HS-27A (cell line): ENCODE data around the gene SLC2A9.

Experiments
- DNase-seq: peaks from one replicate; pipeline ENCODE4 v3.0.0-alpha.2; 2012; ENCODE audit warnings: low read depth, missing footprints

Gene SLC2A9

GRCh38 chr4:9891740-9892139 lies 129.6 kb downstream of the SLC2A9 start:
- no peak for DNase-seq

GRCh38 chr4:9891056-9891455 lies 130.2 kb downstream of the SLC2A9 start:
- DNase-seq, result no peak

DNA sequence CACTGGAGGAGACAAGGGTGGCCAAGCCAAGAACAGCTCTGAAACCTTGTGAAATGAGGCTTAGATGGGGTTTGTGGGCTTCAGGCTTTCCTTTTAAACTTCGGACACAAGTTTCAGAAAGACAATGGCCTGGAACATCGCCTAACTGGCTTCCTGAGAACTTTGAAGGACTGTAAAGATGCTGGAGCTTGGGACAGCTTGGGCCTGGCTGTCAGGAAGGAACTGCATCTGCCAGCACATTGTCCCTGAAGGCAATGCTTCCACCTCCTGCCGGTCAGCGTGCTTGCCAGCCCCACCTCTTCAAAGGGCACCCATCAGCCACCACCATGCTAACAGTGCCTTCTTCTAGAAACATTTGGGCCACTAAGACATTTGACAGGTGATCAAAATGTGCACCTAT lies 132.0 kb downstream of the SLC2A9 start:
- DNase-seq, result no peak

DNA sequence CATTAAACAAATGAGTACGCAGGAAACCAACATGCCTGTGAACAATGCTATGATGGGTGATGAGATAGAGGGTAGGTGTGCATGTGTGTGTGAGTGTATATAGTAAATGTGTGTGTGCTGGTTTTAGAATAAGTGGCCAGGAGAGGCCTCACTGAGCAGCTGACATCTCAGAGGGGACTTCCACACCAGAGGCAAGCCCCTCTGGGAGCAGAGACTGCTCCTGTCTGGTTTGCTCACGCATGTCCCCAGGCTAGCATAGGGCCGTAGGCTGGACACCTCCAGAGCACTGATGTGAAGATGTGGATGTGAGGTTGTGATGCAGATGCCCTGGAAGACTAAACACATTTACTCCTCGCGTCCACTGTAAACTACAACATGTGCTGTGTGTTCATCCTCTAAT lies 135.3 kb downstream of the SLC2A9 start:
- DNase-seq, result no peak

- DNase-seq, result no peak
Observed at GRCh38 chr4:9880406-9881197, 140.7 kb downstream of the SLC2A9 start.

DNA sequence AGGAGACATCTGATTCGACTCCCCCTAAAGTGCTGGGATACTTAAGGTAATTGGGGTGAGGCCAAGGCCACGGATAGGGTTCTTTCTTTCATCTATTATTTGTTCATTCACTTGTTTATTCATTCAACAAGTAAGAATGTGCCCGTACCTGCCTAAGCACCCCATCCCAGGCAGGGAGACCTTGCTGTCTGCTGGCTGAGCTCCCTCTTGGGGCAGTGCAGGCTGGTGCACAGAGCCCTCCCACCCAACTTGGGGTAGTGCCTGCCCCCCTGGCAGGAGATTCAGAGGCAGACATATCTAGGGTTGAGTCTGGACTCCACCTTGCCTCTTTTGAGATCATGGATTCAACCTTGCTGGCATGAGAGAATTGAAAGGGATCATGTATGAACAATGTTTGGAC lies 144.2 kb downstream of the SLC2A9 start:
- no peak for DNase-seq

DNA sequence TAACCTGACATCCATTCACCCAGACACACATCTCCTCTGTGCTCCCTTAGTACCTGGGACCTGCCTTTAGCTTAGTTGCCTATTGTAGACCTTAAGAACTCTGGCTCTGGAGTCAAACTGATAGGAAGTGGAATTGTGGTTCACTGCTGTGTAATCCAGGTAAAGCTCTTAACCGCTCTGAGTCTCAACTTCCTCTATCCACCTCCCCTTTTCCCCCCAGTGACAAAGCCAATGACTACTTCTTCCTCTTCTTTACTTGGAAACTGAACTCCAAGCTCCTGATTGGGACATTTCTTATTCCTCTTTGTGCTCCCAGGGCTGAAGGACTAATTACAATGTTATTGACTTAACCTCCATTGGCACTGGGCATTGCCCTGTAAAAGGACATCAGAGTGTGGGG lies 145.8 kb downstream of the SLC2A9 start:
- DNase-seq, result no peak

- no peak for DNase-seq
Observed at GRCh38 chr4:9874385-9874784, 146.9 kb downstream of the SLC2A9 start.

DNA sequence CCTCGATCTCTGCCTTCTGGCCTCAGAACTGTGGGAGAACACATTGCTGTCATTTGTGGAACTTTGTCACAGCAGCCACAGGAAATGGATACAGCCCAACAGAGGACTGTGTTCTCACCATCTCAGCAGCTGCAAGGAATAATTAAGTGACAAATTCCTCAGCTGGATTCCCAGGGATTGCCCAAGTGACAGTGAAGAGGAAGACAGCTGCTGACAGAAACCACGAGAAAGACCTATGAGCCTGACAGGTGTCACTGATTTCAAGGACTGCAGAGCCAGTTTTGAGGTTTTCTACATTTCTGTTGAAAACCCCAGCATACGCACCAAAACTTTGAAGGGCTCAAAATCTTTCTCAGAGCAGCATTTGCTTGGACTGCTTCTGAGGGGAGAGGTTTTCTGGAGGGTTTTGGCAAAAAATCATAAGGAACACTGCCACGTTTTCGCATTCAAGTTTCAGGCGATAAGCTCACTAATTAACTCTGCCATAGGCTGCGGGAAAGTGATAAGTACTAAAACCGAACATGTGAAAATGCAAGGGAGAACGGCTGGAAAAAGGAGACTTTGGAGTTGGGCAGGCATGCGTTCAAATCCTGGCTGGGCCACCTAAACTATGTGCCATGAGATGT lies 151.0 kb downstream of the SLC2A9 start:
- DNase-seq, result no peak

GRCh38 chr4:9867751-9868425 lies 153.4 kb downstream of the SLC2A9 start:
- no peak for DNase-seq

DNA sequence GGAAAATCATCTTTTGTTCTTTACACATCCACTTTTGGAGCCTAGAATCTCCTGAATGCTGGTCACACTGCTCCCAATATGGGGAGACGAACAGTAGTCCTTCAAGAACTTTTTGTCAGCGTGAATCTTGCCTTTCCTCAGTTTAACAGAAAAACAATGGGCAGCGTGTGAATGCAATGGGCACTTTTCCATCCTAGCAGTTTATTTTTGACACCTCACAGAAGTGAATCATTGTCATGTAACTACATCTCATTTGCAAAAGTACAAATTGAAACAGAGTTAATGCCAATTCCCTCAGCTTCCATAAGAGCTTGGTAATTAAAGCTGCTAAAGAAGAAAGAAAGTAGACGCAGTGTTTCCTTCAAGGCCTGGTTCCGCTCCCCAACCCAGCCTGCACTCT lies 154.4 kb downstream of the SLC2A9 start:
- no peak for DNase-seq

GRCh38 chr4:9861561-9861960 lies 159.7 kb downstream of the SLC2A9 start:
- DNase-seq, result no peak

DNA sequence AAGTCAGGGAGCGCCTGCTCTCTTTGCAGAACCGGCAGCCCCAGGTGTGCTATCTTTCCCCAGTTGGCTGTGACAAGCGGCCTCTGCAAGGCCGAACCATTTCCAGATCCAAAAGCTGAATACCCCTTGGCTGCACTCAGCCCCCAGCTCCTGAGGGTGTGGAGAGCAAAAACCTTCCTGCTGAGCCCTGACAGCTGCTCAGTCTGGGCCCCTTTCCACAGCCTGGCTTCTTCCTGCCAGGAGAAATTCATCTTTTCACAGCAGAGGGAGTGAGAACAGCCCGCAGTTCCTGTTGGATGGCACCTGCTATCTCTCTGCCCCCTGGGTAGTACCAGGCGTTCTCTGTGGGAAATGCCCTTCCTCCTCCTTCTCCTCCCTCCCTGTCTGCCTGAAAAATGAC lies 161.5 kb downstream of the SLC2A9 start:
- DNase-seq, result no peak

DNA sequence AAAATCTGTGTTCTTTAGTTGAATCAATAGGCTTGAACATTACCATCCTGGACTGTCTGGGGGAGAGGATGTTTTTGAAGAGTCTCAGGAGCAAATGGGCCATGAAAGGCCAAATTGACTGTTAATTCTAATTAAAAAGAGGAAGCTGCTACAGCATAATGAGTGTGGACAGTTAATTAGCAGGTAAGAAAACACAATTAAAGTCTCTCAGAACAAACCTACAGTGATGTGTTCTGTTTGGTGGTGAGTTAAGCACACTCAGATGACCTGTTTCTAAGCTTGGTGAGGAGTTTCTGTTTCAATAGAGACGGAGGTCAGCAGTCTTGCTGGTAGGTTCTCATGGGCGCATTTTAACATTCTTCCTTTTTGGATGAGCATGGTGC lies 171.8 kb downstream of the SLC2A9 start:
- no peak for DNase-seq

GRCh38 chr4:9847968-9848748 lies 173.1 kb downstream of the SLC2A9 start:
- DNase-seq, result no peak

- no peak for DNase-seq
Observed at GRCh38 chr4:9845791-9846493, 175.4 kb downstream of the SLC2A9 start.

DNA sequence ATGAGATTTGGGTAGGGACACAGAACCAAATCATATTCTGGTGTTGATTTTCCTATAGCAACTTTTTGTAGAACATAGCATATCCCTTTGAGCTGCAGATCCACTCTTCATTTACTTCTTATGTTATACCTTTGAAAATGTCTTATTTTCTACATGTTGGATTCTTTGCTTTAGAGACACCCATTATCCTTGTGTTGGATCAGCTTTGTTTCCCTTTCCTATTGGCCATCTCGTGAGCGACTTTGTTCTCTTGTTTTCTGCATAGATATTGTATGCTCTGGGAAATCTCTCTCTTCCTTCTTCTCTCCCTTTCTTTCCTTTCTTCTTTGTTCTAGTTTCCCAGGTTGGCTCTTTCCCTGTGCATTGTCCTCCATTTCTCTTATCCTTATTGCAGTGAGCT lies 180.2 kb downstream of the SLC2A9 start:
- no peak for DNase-seq

GRCh38 chr4:9835430-9835829 lies 185.9 kb downstream of the SLC2A9 start:
- no peak for DNase-seq

- no peak for DNase-seq
Observed at GRCh38 chr4:9833421-9833820, 187.9 kb downstream of the SLC2A9 start.

DNA sequence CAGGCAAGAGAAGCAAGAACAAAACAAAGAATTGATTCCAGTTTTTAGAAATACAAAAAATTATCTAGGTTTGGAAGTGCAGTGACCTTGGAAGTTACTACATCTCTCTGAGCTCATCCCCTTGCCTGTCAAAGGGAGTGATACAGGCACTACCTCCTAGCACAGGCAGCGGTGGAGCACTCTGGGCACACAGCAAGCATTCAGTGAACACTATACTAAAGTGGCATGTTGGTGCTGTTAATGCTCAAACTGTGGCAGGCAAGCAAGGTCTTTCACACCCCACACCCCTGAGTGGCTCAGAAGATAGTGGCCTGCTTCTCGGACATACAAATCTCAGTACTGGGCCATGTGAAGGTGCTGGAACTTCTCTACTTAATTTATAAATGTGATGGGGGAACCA lies 188.7 kb downstream of the SLC2A9 start:
- DNase-seq, result no peak

DNA sequence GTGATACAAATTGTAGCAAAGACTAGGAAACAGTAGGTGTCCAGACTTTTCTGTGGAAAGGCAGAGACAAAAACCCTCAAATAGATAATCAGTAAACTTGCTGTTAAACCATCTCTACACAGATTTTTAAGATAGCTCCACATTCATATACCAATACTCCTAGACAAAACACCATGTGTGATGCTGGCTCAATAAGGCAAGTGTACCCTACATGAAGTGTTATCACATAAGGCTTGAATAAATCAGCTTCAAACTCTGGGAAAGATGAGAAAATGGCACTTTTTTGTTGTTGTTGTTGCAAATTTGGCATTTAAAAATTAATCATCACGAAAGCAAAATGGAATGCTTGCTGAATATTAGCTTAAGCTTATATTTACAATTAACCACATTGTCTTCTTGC lies 194.7 kb downstream of the SLC2A9 start:
- no peak for DNase-seq

- no peak for DNase-seq
Observed at GRCh38 chr4:9825049-9825448, 196.2 kb downstream of the SLC2A9 start.
